ENCODE results near the gene G6PC1. TPM values are rescaled to one million over a fixed set of nuclear protein-coding genes. Genes with fewer than 3 reads are reported as not detected.

G6PC1 gene
- total and polyA plus RNA-seq, 2 of the 13 experiments (the other 11 are each of a cell fraction or from before 2014, with no cell fraction given), result 1.7 to 37.9 TPM

DNA sequence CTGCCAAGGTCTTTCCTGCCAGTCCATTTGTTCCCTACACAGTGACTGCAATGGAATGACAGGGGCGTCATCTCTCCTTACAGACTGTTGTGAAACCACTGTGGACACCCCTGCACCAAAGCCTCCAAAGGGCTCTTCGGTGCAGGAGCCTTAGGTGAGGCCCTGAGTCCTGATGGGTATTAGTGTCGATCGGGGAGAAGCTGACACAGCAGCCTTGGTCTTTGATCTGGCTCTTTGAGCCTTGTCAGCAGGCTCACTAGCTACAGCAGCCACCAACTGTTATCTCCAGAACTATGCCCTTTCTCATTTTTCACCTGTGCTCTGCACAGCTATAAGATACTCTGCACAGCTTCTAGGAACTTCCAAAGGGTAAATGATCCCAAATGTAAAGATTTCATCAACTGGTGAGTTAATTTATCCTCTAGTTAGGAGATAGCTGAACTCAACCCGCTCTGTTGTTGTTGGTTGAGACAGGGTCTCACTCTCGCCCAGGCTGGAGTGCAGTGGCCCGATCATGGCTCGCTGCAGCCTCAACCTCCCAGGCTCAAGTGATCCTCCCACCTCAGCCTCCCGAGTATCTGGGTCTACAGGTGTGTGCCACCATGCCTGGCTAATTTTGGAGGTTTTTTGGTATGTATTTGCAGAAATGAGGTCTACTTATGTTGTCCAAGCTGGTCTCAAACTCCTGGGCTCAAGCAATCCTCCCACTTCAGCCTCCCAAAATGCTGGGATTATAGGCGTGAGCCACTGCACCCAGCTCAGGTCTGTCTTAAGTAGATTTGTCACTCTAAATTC, 19.7 kb downstream of the G6PC1 start (continued):
- TF ChIP-seq, protein P1, sequence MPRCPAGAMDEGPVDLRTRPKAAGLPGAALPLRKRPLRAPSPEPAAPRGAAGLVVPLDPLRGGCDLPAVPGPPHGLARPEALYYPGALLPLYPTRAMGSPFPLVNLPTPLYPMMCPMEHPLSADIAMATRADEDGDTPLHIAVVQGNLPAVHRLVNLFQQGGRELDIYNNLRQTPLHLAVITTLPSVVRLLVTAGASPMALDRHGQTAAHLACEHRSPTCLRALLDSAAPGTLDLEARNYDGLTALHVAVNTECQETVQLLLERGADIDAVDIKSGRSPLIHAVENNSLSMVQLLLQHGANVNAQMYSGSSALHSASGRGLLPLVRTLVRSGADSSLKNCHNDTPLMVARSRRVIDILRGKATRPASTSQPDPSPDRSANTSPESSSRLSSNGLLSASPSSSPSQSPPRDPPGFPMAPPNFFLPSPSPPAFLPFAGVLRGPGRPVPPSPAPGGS (CRISPR knock-in tag; IDR thresholded peaks at IDR 0.05), result peak; percentile 45; the same call in 1 of the 2 replicates
- TF ChIP-seq RXRB (CRISPR knock-in tag; IDR thresholded peaks at IDR 0.05; ENCODE audit: borderline replicate concordance) (peak; percentile 72; the same call in 1 of the 2 replicates), TCF12 (IDR thresholded peaks at IDR 0.05) (no peak), TCF12 (CRISPR knock-in tag; IDR thresholded peaks at IDR 0.05) (no peak), DPF2 (CRISPR knock-in tag; IDR thresholded peaks at IDR 0.05; ENCODE audit: borderline replicate concordance, low read depth) (peak; percentile 52; the same call in 1 of the 2 replicates), ZNF20 (CRISPR knock-in tag; IDR thresholded peaks at IDR 0.05) (no peak), ZNF788 (CRISPR knock-in tag; IDR thresholded peaks at IDR 0.05; ENCODE audit: borderline replicate concordance) (peak; percentile 67; the same call in 1 of the 2 replicates), FOXO1 (CRISPR knock-in tag; IDR thresholded peaks at IDR 0.05) (peak; percentile 79), NAIF1 (CRISPR knock-in tag; IDR thresholded peaks at IDR 0.05; ENCODE audit: borderline replicate concordance) (no peak), RELA (CRISPR knock-in tag; IDR thresholded peaks at IDR 0.05) (0 out of 2 replicates have a peak, but pooled peaks have one; percentile 50), JUN (CRISPR knock-in tag; IDR thresholded peaks at IDR 0.05) (peak; percentile 23), ZNF644 (CRISPR knock-in tag; IDR thresholded peaks at IDR 0.05; ENCODE audit: low read depth) (peak; percentile 40; the same call in 1 of the 2 replicates), ZNF350 (CRISPR knock-in tag; IDR thresholded peaks at IDR 0.05; ENCODE audit: borderline replicate concordance, low read depth) (peak; percentile 50; the same call in 1 of the 2 replicates)
- TF ChIP-seq, protein P2, sequence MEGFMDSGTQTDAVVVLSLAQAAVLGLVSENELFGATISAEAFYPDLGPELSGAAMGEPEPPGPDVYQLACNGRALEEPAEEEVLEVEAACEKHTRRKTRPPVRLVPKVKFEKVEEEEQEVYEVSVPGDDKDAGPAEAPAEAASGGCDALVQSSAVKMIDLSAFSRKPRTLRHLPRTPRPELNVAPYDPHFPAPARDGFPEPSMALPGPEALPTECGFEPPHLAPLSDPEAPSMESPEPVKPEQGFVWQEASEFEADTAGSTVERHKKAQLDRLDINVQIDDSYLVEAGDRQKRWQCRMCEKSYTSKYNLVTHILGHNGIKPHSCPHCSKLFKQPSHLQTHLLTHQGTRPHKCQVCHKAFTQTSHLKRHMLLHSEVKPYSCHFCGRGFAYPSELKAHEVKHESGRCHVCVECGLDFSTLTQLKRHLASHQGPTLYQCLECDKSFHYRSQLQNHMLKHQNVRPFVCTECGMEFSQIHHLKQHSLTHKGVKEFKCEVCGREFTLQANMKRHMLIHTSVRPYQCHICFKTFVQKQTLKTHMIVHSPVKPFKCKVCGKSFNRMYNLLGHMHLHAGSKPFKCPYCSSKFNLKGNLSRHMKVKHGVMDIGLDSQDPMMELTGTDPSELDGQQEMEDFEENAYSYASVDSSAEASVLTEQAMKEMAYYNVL (CRISPR knock-in tag; IDR thresholded peaks at IDR 0.05; ENCODE audit: borderline replicate concordance), result peak; percentile 83
- TF ChIP-seq, protein P3, sequence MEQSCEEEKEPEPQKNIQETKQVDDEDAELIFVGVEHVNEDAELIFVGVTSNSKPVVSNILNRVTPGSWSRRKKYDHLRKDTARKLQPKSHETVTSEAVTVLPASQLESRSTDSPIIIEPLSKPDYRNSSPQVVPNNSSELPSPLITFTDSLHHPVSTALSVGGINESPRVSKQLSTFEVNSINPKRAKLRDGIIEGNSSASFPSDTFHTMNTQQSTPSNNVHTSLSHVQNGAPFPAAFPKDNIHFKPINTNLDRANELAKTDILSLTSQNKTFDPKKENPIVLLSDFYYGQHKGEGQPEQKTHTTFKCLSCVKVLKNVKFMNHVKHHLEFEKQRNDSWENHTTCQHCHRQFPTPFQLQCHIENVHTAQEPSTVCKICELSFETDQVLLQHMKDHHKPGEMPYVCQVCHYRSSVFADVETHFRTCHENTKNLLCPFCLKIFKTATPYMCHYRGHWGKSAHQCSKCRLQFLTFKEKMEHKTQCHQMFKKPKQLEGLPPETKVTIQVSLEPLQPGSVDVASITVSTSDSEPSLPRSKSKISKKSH (CRISPR knock-in tag; IDR thresholded peaks at IDR 0.05; ENCODE audit: borderline replicate concordance), result peak; percentile 63; the same call in 1 of the 2 replicates
- TF ChIP-seq, protein P4, sequence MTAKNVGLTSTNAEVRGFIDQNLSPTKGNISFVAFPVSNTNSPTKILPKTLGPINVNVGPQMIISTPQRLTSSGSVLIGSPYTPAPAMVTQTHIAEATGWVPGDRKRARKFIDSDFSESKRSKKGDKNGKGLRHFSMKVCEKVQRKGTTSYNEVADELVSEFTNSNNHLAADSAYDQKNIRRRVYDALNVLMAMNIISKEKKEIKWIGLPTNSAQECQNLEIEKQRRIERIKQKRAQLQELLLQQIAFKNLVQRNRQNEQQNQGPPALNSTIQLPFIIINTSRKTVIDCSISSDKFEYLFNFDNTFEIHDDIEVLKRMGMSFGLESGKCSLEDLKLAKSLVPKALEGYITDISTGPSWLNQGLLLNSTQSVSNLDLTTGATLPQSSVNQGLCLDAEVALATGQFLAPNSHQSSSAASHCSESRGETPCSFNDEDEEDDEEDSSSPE (CRISPR knock-in tag; IDR thresholded peaks at IDR 0.05), result peak; percentile 45; the same call in 1 of the 2 replicates
- TF ChIP-seq, protein P5, sequence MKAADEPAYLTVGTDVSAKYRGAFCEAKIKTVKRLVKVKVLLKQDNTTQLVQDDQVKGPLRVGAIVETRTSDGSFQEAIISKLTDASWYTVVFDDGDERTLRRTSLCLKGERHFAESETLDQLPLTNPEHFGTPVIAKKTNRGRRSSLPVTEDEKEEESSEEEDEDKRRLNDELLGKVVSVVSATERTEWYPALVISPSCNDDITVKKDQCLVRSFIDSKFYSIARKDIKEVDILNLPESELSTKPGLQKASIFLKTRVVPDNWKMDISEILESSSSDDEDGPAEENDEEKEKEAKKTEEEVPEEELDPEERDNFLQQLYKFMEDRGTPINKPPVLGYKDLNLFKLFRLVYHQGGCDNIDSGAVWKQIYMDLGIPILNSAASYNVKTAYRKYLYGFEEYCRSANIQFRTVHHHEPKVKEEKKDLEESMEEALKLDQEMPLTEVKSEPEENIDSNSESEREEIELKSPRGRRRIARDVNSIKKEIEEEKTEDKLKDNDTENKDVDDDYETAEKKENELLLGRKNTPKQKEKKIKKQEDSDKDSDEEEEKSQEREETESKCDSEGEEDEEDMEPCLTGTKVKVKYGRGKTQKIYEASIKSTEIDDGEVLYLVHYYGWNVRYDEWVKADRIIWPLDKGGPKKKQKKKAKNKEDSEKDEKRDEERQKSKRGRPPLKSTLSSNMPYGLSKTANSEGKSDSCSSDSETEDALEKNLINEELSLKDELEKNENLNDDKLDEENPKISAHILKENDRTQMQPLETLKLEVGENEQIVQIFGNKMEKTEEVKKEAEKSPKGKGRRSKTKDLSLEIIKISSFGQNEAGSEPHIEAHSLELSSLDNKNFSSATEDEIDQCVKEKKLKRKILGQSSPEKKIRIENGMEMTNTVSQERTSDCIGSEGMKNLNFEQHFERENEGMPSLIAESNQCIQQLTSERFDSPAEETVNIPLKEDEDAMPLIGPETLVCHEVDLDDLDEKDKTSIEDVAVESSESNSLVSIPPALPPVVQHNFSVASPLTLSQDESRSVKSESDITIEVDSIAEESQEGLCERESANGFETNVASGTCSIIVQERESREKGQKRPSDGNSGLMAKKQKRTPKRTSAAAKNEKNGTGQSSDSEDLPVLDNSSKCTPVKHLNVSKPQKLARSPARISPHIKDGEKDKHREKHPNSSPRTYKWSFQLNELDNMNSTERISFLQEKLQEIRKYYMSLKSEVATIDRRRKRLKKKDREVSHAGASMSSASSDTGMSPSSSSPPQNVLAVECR (CRISPR knock-in tag; IDR thresholded peaks at IDR 0.05; ENCODE audit: borderline replicate concordance), result 0 out of 2 replicates have a peak, but pooled peaks have one; percentile 5

All from HepG2 (cell line).